Parathyroid adenoma (tissue), 2 donors: ENCODE results near the gene RCN2.

Source experiments
- H2AFZ ChIP-seq: fragments of 300-600 bp; sonication (generic); one replicate; pipeline ENCODE4 v1.7.0; 2017; ENCODE audit warnings: antibody characterized with exemption, mild to moderate bottlenecking
- H3K27ac ChIP-seq: fragments of 300-600 bp; sonication (generic); one replicate; pipeline ENCODE4 v1.7.0; 2017
- H3K27me3 ChIP-seq: fragments of 300-600 bp; sonication (generic); one replicate; pipeline ENCODE4 v1.7.0; 2017; ENCODE audit warnings: low read length; ENCODE audit not compliant: control insufficient read depth, insufficient read depth
- H3K36me3 ChIP-seq: fragments of 300-600 bp; sonication (generic); one replicate; pipeline ENCODE4 v1.7.0; 2017; ENCODE audit warnings: low read length; ENCODE audit not compliant: control insufficient read depth, insufficient read depth
- H3K4me1 ChIP-seq: fragments of 300-600 bp; sonication (generic); one replicate; pipeline ENCODE4 v1.7.0; 2017; ENCODE audit warnings: control low read depth
- H3K4me2 ChIP-seq: fragments of 300-600 bp; sonication (generic); one replicate; pipeline ENCODE4 v1.7.0; 2017; ENCODE audit warnings: low read length
- H3K4me3 ChIP-seq: fragments of 300-600 bp; sonication (generic); one replicate; pipeline ENCODE4 v1.7.0; 2017; ENCODE audit warnings: low read depth, low read length
- H3K79me2 ChIP-seq: fragments of 300-600 bp; sonication (generic); one replicate; pipeline ENCODE4 v1.7.0; 2017; ENCODE audit warnings: control low read depth
- H3K9ac ChIP-seq: fragments of 300-600 bp; sonication (generic); one replicate; pipeline ENCODE4 v1.7.0; 2017; ENCODE audit warnings: mild to moderate bottlenecking
- H3K9me3 ChIP-seq: fragments of 300-600 bp; sonication (generic); one replicate; pipeline ENCODE4 v1.7.0; 2017; ENCODE audit warnings: low read length; ENCODE audit not compliant: control insufficient read depth
- CTCF ChIP-seq: fragments of 300-600 bp; sonication (generic); IDR thresholded peaks from one replicate; pipeline ENCODE4 v1.7.0; 2017; ENCODE audit warnings: antibody characterized with exemption, mild to moderate bottlenecking
- donor health status: primary hyperparathyroidism.

RCN2 gene

GRCh38 chr15:76987276-76987675, 55.7 kb downstream of the RCN2 start:
- Histone ChIP-seq H3K4me1 (no peaks in the 10 kb centered on the region), H3K9me3 (no peaks in the 10 kb centered on the region), H3K79me2 (no peaks in the 10 kb centered on the region), H3K4me2 (no peak overlapping the region), H3K36me3 (no peaks in the 10 kb centered on the region), H3K9ac (no peak overlapping the region), H3K27me3 (no peaks in the 10 kb centered on the region), H3K4me3 (no peak overlapping the region), H3K27ac (no peak overlapping the region), H2AFZ (no peak overlapping the region)
- TF ChIP-seq CTCF = no peak

DNA sequence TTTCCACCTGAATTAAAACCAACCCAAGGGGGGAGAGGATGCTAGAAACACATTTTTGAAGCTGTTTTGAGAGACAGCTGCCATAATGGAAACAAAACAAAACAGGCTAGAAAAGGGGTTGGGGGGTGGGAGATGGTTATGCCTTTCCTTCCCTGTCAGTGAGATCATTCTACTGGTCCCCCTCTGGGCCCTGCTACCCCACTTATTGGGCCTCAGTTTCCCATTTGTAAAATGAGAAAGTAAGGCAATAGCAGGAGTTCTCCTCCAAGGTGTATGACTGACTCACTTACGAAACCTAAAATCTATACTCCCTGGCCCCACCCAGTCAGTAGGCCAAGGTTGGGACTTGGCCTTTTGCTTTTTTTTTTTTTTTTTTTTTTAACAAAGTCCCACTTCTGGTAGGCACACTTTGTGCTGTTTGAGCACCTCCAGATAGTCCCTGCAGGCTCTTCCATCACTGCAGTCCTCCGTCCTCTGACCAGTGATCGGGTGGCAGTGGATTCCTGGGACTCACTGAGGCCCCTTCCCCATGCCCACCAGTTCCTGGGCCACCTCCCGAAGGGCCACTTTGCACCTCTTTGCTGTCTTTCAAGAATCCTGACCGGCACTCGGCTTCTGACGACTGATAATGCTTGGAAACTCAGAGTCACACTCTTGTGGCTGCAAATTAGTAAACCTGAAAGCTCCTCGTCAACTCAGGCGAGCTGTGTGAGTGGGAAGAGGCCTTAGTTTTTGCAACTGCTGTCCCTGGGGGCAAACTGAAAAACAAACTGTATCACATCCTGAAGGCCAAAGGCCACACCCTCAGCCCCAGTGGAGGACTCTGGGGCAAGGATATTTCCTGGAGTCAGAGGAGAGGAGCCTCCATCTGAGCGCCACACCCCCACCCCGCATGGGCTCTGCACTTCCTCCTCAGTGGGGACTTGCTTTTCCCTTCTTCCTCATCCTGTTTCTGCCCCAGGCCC, 56.6 kb downstream of the RCN2 start:
- Histone ChIP-seq H3K4me2 (no peak overlapping the region), H3K36me3 (no peaks in the 10 kb centered on the region), H3K27ac (no peak overlapping the region), H3K27me3 (no peaks in the 10 kb centered on the region), H3K9me3 (no peaks in the 10 kb centered on the region), H2AFZ (no peak overlapping the region), H3K9ac (no peak overlapping the region), H3K4me3 (no peak overlapping the region), H3K79me2 (no peaks in the 10 kb centered on the region), H3K4me1 (no peaks in the 10 kb centered on the region)
- TF ChIP-seq CTCF = no peak

DNA sequence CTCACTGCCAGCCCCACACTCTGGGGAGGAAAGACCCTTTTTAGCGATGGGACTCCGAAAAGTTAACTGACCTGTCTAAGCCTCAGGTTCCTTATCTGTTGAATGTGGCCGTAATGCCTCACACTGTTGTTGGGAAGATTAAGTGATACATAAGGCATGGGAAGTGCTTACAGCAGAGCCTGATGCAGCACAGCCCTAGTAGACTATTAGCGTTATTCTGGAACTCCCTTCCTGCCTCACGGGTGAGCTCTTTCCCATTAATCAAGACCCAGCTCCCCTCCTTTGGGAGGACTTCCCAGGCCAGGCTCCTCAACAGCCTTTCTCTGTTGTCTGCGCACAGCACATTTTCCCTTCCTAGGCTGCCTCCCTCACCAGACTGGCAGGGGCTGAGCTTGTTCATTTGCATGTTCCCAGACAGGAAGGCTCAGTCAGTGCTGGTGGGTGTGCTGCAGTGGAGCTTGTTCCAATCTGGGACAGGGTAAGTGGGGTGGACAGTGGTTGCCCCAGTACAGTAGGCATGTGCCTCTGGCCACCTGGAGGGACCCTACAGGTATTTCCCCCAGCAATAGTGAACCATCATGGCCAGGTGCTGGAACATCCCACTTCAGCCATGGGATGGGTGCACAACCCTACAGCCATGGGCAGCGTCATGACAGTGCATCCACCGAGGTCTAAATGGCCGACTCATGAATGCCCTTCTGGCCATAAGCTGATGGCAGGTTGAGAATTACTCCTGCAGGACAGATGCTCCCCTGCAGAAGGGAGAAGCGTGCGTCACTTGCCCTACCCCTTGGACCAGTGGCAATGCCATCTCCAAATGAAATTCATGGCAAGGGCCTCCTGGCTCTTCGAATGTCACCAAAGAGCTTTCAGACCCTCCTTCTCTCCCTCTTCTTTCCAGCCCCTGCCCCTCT, 57.6 kb downstream of the RCN2 start:
- no peak overlapping the region for H3K9ac ChIP-seq
- no peak overlapping the region for H2AFZ ChIP-seq

DNA sequence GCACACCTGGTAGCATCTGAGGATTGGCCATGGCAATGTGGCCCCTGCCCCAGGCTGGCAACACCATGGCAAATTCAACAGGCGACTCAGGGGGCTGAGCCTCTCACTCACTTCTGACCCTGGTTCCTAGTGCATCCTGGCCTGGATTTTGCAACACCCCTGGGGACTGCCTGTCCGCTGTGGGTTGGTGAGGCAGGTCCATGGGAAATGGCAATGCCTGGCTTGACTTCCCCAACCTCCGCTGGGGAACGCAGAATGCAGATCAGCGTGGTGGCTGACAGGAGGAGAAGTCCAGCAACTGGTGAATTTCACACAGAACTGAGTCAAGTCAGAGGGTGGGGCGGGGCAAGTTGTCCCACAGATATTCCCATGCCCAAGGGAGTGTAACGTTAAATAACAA, 59.5 kb downstream of the RCN2 start:
- no peaks in the 10 kb centered on the region for H3K9me3 ChIP-seq
- H3K9ac ChIP-seq = no peak overlapping the region
- H3K4me2 ChIP-seq = no peak overlapping the region
- no peaks in the 10 kb centered on the region for H3K79me2 ChIP-seq
- no peak for TF ChIP-seq CTCF
- H3K36me3 ChIP-seq = no peaks in the 10 kb centered on the region
- H3K4me1 ChIP-seq = no peaks in the 10 kb centered on the region
- H3K27me3 ChIP-seq = no peaks in the 10 kb centered on the region
- no peak overlapping the region for H2AFZ ChIP-seq
- H3K4me3 ChIP-seq = no peak overlapping the region
- no peak overlapping the region for H3K27ac ChIP-seq

More for the DNA sequence above, 57.6 kb downstream of the RCN2 start:
- H3K27me3 ChIP-seq = no peaks in the 10 kb centered on the region
- TF ChIP-seq CTCF = no peak
- H3K4me2 ChIP-seq = no peak overlapping the region
- H3K4me1 ChIP-seq = no peaks in the 10 kb centered on the region
- H3K36me3 ChIP-seq = no peaks in the 10 kb centered on the region
- H3K9me3 ChIP-seq = no peaks in the 10 kb centered on the region
- H3K4me3 ChIP-seq = no peak overlapping the region
- no peaks in the 10 kb centered on the region for H3K79me2 ChIP-seq
- H3K27ac ChIP-seq = no peak overlapping the region
